ENCODE results near the gene ARPC5L.

The ARPC5L gene

GRCh38 chr9:124868511-124869465 is 6.9 kb downstream of the ARPC5L start:
- peak; percentile 93 for DNase-seq

GRCh38 chr9:124869466-124869985 is 7.6 kb downstream of the ARPC5L start:
- DNase-seq: peak; percentile 54

- peak; percentile 91 for DNase-seq
These were observed 8.1 kb downstream of the ARPC5L start for GRCh38 chr9:124869986-124870560.

- no peak for DNase-seq
These were observed 8.8 kb downstream of the ARPC5L start for GRCh38 chr9:124870723-124871122.

- DNase-seq: no peak
These were observed 9.2 kb downstream of the ARPC5L start for GRCh38 chr9:124871156-124871561.

- DNase-seq: no peak
These were observed 11.7 kb downstream of the ARPC5L start for GRCh38 chr9:124873664-124874063.

GRCh38 chr9:124875501-124875900 is 13.6 kb downstream of the ARPC5L start:
- no peak for DNase-seq

GRCh38 chr9:124877021-124877782 is 15.3 kb downstream of the ARPC5L start:
- no peak for DNase-seq

- DNase-seq: no peak
These were observed 16.1 kb downstream of the ARPC5L start for GRCh38 chr9:124878021-124878420.

GRCh38 chr9:124878518-124878917 is 16.6 kb downstream of the ARPC5L start:
- no peak for DNase-seq

GRCh38 chr9:124879226-124879625 is 17.3 kb downstream of the ARPC5L start:
- no peak for DNase-seq

GRCh38 chr9:124880501-124880900 is 18.6 kb downstream of the ARPC5L start:
- no peak for DNase-seq

- no peak for DNase-seq
These were observed 19.3 kb downstream of the ARPC5L start for GRCh38 chr9:124881138-124881743.

GRCh38 chr9:124882231-124882630 is 20.3 kb downstream of the ARPC5L start:
- DNase-seq: no peak

- DNase-seq: no peak
These were observed 22.4 kb downstream of the ARPC5L start for GRCh38 chr9:124884376-124884775.

- DNase-seq: no peak
These were observed 23.6 kb downstream of the ARPC5L start for GRCh38 chr9:124885551-124885950.

GRCh38 chr9:124886461-124886860 is 24.5 kb downstream of the ARPC5L start:
- no peak for DNase-seq

GRCh38 chr9:124886866-124887492 is 25.0 kb downstream of the ARPC5L start:
- DNase-seq: no peak

- no peak for DNase-seq
These were observed 25.9 kb downstream of the ARPC5L start for GRCh38 chr9:124887832-124888231.

GRCh38 chr9:124889006-124889405 is 27.1 kb downstream of the ARPC5L start:
- DNase-seq: no peak

GRCh38 chr9:124890179-124890578 is 28.2 kb downstream of the ARPC5L start:
- no peak for DNase-seq

- DNase-seq: no peak
These were observed 32.3 kb downstream of the ARPC5L start for GRCh38 chr9:124894035-124894740.
